ENCODE results near the gene PF4V1. TPM values are rescaled to one million over a fixed set of nuclear protein-coding genes. Genes with fewer than 3 reads are reported as not detected.

The PF4V1 gene, protein sequence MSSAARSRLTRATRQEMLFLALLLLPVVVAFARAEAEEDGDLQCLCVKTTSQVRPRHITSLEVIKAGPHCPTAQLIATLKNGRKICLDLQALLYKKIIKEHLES
- total RNA-seq = not detected

- TF ChIP-seq, protein P1, sequence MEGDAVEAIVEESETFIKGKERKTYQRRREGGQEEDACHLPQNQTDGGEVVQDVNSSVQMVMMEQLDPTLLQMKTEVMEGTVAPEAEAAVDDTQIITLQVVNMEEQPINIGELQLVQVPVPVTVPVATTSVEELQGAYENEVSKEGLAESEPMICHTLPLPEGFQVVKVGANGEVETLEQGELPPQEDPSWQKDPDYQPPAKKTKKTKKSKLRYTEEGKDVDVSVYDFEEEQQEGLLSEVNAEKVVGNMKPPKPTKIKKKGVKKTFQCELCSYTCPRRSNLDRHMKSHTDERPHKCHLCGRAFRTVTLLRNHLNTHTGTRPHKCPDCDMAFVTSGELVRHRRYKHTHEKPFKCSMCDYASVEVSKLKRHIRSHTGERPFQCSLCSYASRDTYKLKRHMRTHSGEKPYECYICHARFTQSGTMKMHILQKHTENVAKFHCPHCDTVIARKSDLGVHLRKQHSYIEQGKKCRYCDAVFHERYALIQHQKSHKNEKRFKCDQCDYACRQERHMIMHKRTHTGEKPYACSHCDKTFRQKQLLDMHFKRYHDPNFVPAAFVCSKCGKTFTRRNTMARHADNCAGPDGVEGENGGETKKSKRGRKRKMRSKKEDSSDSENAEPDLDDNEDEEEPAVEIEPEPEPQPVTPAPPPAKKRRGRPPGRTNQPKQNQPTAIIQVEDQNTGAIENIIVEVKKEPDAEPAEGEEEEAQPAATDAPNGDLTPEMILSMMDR (IDR thresholded peaks at IDR 0.05; ENCODE audit: low read depth) = no peak
These were observed at the start of gene PF4V1 for GRCh38 chr4:73853246-73853704. PF4V1 (plus strand) TSS chr4:73853296; CDS start chr4:73853363, 67 bp downstream.

GRCh38 chr4:73810191-73810590 lies 42.9 kb upstream of the PF4V1 start:
- TF ChIP-seq, protein P1 (IDR thresholded peaks at IDR 0.05; ENCODE audit: low read depth) = no peak

DNA sequence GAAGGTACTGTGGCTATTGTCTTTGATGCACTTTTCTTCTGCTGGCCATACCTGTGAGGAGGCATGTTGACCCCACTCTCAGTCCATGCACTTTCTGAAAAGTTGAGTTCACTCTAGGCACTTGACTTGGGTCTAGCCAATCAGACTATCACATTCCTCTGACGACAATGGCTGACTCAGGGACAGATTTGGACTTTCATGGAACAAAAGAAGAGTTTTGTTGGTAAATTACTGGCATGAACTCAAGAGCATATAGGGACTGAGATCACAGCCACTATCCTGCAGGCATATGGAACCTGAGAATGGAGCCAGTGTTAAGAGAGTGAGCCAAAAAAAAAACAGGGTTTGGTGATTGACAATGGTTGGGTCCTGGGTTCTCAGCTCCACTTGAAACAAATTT lies 41.3 kb upstream of the PF4V1 start:
- TF ChIP-seq, protein P1 (IDR thresholded peaks at IDR 0.05; ENCODE audit: low read depth) = no peak

DNA sequence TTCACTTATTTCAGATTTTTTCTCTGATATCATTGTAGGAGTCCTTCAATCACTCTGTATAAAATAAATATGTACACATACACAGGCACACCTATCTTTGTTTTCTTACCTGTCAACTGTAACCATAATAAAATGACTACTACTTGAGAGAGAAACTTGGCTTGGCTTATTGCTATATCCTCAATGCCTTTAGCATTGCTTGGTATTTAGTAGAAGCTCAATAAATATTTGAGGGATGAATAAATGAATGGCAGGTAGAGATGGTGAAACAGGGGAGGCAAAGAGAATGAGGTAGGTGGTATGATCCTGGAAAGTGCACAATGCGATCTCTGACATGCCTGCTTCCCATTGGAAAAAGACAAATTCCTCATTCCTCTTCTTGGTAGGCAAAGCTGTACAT lies 38.4 kb upstream of the PF4V1 start:
- TF ChIP-seq, protein P1 (IDR thresholded peaks at IDR 0.05; ENCODE audit: low read depth) = no peak

GRCh38 chr4:73815145-73815544 lies 38.0 kb upstream of the PF4V1 start:
- TF ChIP-seq, protein P1 (IDR thresholded peaks at IDR 0.05; ENCODE audit: low read depth) = no peak

GRCh38 chr4:73816814-73817213 lies 36.3 kb upstream of the PF4V1 start:
- TF ChIP-seq, protein P1 (IDR thresholded peaks at IDR 0.05; ENCODE audit: low read depth) = no peak

DNA sequence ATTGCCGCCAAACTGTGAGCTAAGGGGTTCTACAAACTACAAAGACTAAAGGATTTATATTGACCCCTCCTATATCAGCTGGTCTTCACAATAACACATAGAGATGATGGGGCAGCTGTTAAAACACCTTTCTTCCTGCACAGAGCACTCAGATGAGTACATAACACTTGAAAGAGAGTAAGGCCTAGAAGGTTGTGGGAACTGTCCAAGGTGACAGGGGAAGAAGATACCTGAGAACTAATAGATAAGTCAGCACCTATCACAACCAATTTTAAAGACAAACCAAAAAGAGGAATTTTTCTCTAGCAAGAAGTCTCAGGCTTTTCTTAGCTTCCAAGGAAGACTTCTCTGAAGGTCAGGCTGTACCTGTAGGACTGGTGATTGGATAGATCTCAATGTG lies 35.8 kb upstream of the PF4V1 start:
- TF ChIP-seq, protein P1 (IDR thresholded peaks at IDR 0.05; ENCODE audit: low read depth) = no peak

Data from subcutaneous adipose tissue (tissue), 4 donors.